ENCODE data around the gene CARMIL1.

The CARMIL1 gene

DNA sequence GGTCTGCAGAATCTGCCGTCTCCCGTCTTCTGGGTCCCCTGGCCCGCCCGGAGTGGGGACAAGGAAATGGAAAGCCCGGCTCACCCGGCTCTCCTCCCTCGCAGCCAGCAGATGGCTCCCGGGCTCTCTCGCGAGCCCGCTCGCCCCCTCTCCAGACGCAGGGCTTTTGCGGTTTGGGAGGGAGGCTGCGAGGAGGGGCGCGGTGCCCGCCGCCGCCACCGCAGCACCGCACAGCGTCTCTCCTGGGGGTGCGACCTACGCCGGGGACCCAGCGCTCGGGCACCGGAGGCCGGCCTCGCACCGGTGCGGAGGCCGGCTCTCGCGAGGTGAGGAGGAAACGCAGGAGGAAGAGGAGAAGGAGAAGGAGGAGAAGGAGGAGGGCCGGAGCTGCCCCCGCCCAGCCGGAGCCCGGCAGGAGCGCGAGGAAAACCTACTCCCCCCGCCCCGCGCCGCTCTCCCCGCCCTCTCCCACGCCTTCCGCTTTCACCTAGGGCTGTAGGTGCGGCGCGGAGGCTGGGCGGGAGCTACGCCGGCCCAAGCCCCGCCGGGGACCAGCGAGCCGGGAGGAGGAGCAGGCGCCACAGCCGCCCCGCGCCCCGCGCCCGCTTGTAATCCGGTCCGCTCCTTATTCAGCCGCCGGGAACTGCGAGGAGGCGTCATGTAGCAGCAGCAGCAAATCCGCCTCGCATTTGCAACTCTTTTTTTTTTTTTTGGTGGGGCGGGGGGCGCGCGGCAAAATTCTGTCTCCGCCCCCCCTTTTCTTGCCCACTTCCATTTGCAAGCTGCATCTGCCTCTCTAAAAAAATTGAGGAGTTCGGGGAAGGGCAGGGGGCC, at the start of gene CARMIL1:
Gene CARMIL1 (plus strand): TSS at position 461 of the 834 bp plus-strand sequence. CDS start 422 bp downstream, outside the sequence.
- DNase-seq (ENCODE audit: low spot score): peak; percentile 58

DNA sequence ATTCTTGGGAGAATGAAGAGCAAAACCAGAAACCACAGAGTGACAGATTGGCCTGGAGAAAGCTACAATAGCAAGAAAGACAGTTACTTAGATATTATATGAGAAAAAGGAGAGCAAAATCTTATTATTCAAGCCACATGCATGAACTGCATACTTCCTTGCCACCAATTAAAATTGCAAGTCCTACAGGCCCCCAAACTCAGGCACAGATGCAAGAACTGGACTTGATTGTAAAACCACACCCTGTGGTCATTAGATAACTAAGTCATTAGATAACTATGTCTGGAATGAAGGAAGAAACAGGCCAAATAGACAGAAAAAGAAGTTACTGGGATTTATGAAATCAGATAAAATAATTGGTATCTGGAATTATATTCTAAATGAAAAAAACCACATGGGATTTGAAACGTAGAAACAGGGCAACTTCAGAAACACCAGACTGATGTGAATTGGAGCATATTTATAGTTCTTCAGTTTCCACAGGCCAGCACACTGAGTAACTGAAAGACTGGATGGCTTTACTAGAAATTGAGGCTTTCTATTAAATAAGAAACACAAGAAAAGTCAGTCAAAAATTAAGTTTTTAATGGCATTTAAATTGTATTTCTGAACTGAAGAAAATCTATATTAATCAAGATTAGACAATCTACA, 49.4 kb upstream of the CARMIL1 start:
- no peak for DNase-seq (ENCODE audit: low spot score)

- DNase-seq (ENCODE audit: low spot score): no peak
Measured at GRCh38 chr6:25232479-25232878, 46.7 kb upstream of the CARMIL1 start.

- DNase-seq (ENCODE audit: low spot score): no peak
Measured at GRCh38 chr6:25233226-25233625, 45.9 kb upstream of the CARMIL1 start.

GRCh38 chr6:25237579-25237978, 41.6 kb upstream of the CARMIL1 start:
- no peak for DNase-seq (ENCODE audit: low spot score)

DNA sequence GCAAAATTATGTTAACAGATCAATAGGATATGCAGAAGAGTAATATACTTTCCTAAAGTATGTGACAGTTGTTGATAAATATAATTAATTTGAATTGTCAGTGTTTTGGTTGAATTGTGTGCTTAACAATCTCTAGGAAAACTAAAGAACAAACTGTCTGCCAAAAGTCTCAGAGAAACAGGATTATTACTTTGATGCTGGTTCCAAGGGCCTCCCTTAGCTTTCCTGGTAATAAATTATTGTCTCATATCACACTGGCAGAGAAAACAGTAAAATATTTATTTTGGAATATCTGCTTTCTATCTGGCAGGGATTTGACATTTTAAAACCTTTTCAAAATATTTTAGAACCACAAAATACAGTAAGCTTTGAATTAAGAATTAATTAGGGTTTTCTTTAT, 40.1 kb upstream of the CARMIL1 start:
- DNase-seq (ENCODE audit: low spot score): no peak

- DNase-seq (ENCODE audit: low spot score): no peak
Measured at GRCh38 chr6:25239498-25239897, 39.7 kb upstream of the CARMIL1 start.

DNA sequence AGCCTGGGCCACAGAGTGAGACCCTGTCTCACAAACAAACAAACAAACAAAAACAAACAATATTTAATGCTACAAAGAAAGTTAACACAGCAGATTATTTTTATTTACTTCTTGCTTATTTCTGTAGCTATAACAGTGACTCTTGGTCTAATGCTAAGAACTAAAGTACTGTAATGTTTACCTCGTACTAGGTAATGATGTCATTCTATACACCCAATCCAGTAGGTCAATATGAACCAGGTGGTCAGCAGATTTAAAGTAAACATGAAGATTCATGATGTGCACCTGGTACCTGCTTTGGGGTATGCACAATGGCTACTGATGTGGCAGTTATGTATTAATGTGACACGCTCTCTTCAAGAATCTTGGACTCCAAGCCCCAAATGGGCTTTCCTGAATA, 36.6 kb upstream of the CARMIL1 start:
- DNase-seq (ENCODE audit: low spot score): no peak

DNA sequence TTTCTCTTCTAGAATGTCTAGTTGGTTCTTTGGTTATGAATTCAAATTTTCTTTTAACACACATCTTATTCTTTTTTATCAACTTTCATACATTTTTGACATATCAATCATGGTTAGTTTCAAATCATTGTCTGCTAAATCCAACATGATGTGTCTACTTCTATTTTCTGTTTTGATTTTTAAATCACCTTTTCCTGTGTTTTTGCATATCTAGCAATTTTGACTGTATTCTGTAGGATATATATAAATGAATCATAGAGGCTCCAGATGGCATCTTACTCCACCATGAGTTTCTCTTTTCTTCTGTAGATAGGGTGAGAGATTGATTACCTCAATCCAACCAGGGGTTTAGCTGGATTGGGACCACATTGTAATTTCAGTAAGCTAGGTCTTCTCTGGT, 34.3 kb upstream of the CARMIL1 start:
- no peak for DNase-seq (ENCODE audit: low spot score)

DNA sequence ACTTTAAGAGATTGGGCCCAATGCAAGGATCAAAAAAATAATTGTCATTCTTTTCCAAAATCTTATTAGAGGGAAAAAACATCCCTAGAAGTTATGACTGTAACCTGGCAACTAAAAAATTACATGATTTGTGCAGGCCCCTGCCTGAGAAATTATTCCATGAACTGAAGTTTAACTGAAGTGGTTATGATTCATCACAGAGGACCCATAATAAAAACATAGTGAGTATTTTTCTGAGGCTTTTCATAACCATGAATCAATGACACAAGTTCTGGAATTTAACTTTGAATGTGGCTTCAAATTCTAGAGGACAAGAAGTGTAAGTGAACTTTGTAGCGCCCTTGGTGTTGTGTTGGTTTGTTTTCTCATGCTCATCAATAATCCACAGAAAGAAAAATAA, 31.1 kb upstream of the CARMIL1 start:
- DNase-seq (ENCODE audit: low spot score): no peak

GRCh38 chr6:25249133-25249532, 30.0 kb upstream of the CARMIL1 start:
- DNase-seq (ENCODE audit: low spot score): no peak

DNA sequence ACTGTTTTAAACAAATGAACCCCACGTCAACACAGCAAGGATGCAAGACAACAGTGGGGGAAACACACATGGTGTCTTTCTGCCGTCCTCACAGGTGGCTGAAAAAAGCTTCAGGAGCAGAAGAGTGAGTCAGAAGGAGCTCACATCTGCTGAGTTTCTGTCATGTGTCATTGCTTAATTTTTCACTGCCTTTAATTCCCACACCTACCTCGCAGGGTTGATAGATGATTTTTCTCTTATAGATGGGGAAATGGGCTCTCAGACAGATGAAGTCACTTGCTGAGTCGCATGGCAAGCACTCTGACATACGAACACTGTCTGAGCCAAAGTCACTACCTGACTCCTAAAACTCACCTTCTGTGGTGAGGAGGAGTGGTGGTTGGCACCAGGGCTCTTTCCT, 28.3 kb upstream of the CARMIL1 start:
- DNase-seq (ENCODE audit: low spot score): no peak

DNA sequence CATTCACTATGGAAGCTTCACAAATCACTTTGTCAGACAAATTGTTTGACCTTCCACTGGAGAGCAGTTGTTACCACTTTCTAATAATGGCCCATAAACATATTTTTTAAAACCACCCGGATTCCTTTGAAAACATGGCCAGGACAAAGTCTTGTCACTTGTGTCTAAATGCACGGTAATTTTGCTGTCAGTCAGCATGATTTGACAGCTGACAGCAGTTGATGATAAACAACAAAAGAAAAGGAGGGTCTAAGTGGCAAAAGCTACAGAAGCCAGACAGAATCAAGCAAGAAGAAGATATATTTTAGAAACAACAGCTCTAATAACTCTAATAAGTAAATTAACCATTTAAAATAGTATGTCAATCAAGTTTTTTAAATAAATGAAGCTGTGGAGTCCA, 27.7 kb upstream of the CARMIL1 start:
- no peak for DNase-seq (ENCODE audit: low spot score)

- DNase-seq (ENCODE audit: low spot score): no peak
Measured at GRCh38 chr6:25253351-25253750, 25.8 kb upstream of the CARMIL1 start.

DNA sequence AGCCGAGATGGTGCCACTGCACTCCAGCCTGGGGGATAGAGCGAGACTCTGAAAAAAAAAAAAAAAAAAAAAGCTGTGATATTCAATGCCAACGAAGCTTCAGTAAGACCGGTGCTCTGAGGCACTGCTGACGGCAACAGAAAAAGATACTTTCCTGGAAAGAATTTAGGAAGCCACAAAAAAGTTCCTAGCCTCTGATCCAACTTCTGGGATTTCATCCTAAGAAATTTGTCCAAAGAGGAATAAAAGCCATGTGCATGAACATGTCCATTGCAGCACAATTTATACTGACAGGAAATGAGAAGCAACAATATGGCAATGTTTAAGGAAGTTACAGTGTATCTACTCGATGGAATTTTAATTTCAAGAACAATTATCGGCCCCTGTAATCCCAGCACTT, 24.5 kb upstream of the CARMIL1 start:
- DNase-seq (ENCODE audit: low spot score): no peak

DNA sequence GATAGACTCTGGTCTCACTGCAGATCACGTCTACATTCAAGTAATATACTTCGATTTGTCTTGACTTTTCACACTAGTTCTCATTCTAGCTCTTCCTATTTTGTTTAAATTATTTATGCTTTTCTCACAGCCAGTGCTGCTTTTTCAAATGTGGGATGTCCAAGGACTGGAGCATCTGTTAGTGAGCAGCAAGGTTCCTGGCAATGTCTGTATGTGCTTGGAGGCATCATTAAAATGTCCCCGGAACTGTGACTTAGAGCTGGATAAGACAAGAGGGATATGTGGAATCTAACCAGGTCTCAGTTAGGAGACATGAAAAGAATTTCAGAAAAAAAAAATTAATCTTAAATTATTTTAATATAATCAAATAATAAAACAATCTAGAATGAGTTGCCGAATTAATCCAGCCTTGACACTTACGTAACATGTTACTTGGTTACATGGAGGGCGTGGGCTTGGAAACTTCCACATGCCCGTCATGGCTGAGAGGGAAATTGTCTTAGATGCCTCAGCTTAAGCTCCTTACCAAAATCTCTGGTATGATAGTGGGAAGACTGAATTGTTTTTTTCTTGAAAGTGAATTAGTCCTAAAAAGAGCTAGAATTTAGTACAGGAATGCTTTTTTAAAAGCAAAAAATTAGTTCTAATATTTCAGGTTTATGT, 21.4 kb upstream of the CARMIL1 start:
- DNase-seq (ENCODE audit: low spot score): no peak

GRCh38 chr6:25259756-25260155, 19.4 kb upstream of the CARMIL1 start:
- no peak for DNase-seq (ENCODE audit: low spot score)

DNA sequence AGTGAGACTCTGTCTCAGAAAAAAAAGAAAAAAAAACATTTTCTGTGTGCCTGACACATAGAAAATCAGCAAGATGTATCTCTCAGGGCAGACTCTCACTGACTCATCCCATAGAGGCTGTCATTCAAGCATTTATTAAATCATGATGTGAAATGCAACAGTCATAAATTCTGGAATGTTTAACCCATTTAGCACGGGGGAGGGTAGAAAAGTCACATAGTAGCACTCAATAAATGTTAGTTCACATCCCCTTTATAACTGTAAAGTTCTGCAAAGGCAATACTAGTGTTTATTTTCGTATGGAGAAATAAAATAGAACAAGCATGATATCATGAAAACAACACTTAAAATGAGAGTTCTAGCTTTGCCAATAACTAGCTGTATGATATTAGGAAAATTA, 15.5 kb upstream of the CARMIL1 start:
- no peak for DNase-seq (ENCODE audit: low spot score)

DNA sequence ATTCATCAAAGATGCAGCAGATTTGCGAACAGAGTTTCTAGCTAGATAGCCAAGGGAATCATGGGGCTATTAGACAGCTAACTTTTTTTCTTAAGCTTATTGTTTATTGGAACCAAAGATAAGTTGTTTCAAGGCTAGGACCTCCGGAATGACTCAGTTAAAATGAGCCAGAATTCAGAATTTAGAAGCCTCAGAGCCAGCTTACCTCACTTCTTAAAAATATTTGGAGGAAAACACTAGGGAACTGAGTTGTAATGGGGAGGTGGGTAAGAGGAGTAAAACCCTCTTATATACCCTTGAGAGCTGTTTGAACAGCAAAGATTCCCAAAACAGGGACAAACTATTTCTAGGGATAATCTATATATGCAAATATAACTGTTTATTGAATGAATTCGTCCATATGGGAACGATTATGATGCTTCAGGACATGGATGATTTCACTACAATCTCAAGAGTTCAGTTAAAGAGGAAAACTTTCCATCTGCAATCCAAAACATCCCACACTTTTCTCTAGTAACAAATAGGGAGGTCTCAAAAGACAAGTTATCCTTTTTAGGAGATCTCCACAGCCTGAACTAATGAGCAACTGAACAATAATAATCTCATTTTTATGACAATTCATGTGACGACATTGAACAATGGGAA, 12.6 kb upstream of the CARMIL1 start:
- no peak for DNase-seq (ENCODE audit: low spot score)

DNA sequence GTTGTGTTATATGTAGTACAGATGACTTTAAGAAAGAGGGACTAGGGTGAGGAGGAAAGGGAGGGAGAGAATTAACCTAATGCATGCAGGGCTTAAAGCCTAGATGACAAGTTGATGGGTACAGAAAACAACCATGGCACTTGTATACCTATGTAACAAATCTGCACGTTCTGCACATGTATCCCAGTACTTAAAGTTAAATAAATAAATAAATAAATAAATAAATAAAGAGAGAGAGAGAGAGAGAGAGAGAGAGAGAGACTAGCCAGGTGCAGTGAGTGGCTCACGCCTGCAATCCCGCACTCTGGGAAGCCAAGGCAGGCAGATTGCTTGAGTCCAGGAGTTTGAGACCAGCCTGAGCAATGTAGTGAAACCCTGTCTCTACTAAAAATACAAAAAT, 11.5 kb upstream of the CARMIL1 start:
- no peak for DNase-seq (ENCODE audit: low spot score)

DNA sequence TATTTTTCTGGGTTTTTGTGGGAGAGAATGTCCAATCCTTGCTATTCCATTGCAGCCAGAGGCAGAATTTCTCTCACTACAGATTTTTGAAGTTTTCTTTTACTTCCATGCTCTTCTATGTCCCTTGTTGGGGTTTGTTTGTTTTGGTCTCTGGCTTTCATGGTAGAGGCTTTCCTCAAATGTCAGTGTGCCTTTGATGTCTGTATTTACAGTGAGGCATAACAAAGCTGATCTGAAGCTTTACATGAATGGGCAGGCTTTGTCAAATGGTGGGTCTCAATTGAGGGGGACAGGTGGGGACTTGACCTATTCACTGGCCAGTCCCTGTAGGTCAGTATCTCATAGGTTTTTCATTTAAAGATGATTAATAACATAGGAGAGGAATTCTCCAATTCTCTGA, 8.6 kb upstream of the CARMIL1 start:
- no peak for DNase-seq (ENCODE audit: low spot score)

- no peak for DNase-seq (ENCODE audit: low spot score)
Measured at GRCh38 chr6:25275436-25275835, 3.7 kb upstream of the CARMIL1 start.

DNA sequence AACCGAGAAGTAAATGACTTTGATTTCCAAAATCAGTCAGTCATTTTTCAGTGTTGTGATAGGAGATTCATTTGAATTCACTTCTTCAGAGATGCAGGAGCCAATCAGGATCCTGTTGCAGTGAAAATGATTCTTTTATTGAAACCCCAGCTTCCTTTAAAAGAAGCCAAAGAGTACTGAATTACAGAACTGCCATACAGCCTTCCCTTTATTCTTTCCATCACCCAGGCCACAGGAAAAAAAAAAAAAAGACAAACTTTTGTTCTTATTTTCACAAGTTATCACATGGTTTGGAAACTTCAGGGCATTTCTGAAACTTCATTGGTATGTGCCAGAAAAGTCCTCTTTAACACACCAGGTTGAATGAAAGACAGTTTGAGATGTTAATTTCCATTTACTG, 1.8 kb upstream of the CARMIL1 start:
- DNase-seq (ENCODE audit: low spot score): peak; percentile 28
